Ovary (tissue), 3 donors: ENCODE measurements around the gene AKT3.

Source experiments
- EP300 ChIP-seq: sonication (generic); formaldehyde crosslinking; IDR thresholded peaks from one replicate; pipeline ENCODE4 v1.6.1; 2017; ENCODE audit warnings: antibody characterized with exemption
- POLR2A ChIP-seq: fragments of 450-650 bp; IDR thresholded peaks from one replicate; pipeline ENCODE4 v1.6.1; 2017; ENCODE audit warnings: antibody characterized with exemption, mild to moderate bottlenecking, moderate library complexity
- TF ChIP-seq, protein P1 (sequence below), 3 donors: fragments of 450-650 bp in 2 of 3; fragments of 200-600 bp in 1 of 3; IDR thresholded peaks; one replicate each; pipeline versions ENCODE4 v1.5.1 to v1.8.0; 2016 to 2022; ENCODE audit warnings: antibody characterized with exemption in 3 of 3, mild to moderate bottlenecking in 1 of 3
- donor health status: DM: no; HTN: no; CAD: no.

DNA sequence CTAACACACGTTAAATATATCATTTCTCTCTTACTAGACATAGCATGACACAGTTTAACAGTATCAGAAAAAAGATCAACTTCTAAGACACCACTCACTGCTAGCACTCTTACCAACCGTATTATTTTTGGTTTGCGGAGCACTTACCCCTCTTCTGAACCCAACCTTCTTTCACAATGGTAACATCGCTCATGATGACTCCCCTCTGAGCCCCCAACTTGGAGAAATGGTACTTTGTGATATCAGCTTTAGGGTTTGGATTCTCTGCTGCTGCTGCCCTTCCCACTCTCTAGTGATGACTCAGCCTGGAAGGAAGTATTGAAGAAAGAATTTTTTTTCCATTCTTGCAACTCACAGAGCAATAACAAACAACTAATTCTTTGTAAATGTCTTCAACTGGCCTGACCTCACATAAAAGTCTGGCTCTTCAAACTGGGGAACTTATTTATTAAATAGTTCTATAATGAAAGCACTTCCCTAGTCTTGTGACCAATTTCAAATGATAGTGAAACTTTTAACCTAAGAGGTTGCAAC is 7.0 kb downstream of the AKT3 start:
- TF ChIP-seq, protein P1, sequence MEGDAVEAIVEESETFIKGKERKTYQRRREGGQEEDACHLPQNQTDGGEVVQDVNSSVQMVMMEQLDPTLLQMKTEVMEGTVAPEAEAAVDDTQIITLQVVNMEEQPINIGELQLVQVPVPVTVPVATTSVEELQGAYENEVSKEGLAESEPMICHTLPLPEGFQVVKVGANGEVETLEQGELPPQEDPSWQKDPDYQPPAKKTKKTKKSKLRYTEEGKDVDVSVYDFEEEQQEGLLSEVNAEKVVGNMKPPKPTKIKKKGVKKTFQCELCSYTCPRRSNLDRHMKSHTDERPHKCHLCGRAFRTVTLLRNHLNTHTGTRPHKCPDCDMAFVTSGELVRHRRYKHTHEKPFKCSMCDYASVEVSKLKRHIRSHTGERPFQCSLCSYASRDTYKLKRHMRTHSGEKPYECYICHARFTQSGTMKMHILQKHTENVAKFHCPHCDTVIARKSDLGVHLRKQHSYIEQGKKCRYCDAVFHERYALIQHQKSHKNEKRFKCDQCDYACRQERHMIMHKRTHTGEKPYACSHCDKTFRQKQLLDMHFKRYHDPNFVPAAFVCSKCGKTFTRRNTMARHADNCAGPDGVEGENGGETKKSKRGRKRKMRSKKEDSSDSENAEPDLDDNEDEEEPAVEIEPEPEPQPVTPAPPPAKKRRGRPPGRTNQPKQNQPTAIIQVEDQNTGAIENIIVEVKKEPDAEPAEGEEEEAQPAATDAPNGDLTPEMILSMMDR (IDR thresholded peaks at IDR 0.05) = no peak
- TF ChIP-seq POLR2A (no peak), EP300 (no peak)
